GM19468 (cell line): Measurements from ENCODE around the gene RNF166.

Source experiments
- ATAC-seq: cut with Tn5 transposase; IDR thresholded peaks from one replicate; pipeline ENCODE4 v1.9.1; 2021; ENCODE audit warnings: mild to moderate bottlenecking, moderate library complexity, moderate number of reproducible peaks; ENCODE audit not compliant: unreplicated experiment; ENCODE audit errors: extremely low read depth

Gene RNF166

DNA sequence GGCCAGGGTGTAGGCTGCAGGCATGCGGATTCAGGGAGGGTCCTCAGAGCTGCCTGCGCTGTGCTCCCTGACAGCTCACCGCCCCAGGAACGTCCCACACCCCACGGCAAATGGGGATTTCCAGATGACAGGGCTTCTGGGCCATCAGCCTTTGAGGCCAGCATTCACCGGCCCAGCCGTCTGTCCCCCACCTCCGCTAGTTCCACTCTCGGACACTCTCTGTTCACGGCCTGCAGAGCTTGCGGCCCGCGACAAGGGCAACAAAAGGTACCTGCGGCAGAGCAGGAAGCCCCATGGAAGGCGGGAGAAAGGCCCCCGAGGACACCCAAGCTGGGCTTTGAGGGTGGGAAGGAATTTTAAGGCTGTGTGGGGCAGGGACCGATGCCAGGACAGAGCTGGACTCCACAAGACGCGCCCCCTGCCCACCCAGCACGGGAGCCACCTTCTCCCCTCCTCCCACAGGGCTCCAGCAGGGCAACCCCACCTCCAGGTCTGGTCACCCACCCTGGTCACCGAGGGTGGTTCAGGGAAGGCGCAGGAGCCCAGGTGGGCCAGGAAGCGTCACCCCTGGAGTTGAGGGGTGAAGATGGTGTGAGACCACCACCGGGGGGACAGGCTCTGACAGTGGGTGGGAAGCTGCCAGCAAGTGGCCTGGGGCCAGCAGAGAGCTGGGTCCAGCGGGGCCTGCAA lies 49.8 kb downstream of the RNF166 start:
- no peak for ATAC-seq

DNA sequence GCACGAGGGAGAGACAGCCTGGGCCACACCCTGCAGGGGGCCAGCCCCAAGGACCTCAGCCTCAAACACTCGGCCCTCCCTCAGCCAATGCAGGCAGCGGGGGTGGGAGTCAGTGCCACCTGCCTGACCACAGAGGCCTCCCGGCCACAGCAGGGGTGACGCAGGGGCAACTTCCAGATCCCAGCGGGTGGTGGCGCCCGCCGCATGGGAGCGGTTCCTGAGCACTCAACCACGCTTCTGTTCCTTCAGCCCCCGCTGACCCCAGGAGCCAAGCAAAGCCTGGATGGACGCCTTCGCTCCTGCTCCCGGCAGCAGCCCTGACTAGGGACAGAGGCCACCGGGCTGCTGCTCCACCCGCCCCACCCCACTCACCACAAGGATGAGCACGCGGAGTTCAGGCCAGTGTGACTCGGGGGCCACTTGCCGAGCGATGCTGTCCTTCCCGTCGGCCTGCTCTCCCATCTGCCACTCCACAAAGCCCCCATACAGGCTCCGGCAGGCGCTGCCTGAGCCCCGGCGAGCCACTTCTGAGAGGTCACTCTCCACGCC lies 50.4 kb downstream of the RNF166 start:
- ATAC-seq, result no peak

DNA sequence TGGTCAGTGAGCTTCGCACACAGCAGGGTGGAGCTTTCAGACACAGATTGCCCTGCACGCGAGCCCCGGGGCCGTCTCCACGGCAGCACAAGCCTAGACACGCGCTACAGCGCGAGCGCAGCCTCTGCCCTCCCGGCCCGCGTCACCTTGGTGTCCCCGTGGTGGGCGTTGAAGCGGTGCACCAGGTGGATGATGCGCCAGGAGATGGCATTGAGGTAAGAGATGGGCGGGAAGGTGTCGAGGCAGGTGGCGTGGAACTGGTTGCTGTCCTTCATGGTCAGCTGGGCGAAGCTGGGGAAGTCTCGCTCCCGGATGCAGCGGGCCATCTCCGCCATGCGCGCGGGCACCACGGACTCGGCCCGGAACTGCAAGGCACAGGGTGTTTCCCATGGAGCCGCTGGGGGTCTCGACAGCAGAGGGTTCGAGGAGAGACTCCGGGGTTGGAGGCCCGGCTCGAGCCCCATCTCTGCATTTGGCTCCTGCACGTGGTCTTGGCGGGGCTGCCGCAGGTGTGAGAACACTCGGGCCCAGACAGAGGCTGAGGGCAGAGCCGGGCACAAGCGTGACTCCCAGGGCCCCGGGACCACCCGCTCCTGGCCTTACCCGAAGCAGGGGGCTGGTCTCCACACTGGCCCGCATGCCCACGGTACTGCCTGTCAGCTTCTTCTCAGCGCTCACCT lies 51.0 kb downstream of the RNF166 start:
- no peak for ATAC-seq

DNA sequence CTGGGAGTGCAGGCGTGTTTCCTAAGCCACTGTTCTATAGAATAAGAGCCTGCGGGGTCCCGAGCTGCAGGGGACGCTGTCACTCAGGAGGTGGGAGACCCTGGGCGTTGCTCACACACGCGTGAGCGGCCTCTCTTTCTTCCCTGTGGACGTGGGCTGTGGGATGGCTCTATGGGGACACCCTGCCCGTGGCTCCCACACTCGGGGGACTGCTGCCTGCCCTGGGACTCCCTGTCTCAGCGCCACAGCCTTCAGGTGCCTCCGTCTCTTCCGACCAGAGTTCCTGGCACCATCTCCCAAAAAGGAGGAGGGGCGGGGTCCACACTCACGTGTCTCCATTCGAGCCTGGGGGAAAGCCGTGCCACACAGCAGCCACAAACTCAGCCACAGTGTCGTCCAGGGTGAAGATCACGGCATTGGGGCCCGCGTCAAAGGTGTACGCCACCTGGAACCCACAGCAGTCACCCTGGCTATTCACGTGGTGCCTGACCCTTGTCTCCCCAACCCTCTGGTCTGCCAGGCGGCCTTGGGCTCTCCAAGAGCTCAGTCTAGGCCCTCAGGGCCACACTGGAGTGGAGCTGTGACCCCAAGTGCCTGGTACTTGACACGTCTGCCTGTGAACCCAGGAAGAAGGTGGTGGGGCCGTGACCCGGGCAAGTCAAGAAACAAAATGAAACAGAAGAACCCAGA lies 51.7 kb downstream of the RNF166 start:
- no peak for ATAC-seq

DNA sequence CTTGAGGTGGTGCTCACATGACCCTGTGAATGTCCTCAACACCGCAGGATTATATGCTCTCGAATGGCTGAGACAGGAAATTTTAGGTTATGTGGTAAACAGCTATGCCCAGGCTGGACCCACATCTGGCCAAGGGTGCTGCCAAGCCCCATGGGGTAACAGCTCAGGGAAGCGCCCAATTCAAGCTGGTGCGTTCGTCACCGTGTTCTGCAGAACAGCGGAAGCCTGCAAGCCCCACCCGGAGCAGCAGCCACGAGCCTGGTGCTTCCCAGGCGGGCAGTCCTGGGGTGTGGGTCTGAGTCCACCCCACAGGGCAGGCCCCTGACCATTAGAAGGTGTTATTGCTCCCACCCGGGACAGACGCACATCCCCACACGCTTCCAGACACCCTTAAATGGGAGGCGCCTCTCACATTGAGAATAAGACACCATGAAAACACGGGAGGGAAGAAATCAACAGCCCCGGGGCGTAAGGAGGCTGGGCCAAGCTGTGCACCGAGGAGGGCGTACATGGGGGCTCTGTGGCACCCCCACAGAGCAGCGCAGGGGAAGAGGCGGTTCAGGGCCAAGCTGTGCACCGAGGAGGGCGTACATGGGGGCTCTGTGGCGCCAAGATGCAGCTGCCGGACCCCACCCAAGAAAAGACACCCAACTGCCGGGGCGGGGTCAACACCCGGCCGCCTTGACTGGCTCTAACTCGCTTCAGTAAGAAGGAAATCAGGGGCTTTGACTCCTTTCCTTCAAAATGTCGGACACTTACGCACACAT lies 52.4 kb downstream of the RNF166 start:
- ATAC-seq, result no peak

DNA sequence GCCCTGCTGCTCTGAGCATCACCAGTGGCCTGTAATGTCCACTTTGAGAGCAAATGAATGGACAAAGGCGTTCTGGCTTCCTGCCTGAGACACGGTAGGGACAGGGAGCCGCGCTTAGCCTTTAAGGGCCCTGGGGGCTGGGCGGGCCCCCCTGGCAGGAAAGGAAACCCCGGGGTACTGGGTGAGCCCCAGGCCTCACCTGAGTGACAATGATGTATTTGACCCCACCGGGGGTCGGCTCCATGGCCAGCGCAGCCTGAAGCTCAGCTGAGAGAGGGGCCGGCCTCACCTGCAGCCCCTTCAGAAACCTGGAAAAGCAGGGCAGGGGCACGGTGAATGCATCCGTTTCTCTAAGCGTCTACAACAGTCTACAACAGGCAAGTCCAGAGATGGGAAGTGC lies 53.1 kb downstream of the RNF166 start:
- ATAC-seq, result no peak

DNA sequence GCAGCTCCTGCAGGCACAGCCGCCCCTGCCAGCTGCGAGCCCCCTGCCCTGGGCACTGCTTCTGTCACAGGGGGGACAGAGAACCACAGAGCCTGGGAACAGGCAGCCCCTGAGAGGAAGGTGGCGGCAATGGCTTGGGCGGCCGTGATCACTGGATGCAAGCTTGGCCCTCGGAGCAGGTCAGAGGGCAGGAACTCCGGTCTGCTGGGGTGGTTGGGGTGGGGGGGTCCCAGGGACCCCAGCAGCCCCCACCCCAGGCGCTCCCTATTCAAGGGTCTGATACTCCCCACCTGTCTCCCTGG lies 53.5 kb downstream of the RNF166 start:
- no peak for ATAC-seq

DNA sequence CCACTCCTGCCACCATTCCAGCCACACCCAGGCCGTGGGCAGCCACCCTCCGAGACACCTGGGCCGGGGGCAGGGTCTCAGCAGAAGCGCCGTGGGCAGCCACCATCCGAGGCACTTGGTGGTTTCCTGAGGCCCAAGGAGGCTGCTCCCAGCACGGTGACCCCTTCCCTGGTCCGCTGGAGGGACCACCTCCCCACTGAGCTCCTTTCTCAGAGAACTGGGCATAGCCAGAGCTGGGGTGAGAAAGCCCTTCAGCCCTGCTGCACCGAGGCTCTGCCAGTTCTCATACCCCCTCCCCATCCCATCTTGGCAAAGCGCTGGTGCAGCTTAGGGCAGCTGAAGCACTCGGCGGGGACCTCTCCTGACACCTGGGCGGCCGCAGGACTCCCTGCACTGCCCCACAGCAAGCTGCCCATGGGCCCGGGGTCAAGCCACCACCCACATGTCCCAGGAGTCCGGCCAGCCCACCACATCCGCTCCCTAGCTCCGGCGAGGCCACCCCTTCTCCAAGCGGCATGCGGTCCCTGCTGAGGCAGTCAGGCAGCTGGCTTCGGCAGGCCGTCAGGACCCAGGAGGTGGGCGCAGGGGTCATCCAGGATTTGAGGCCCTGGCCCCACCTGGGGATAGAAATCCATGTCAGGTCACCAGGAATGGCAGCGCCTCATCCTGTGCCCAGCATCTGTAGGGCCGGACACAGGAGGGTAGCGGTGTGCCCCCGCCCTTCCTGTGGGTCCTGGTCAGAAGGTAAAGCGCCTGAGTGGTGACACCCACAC lies 54.0 kb downstream of the RNF166 start:
- ATAC-seq, result no peak

DNA sequence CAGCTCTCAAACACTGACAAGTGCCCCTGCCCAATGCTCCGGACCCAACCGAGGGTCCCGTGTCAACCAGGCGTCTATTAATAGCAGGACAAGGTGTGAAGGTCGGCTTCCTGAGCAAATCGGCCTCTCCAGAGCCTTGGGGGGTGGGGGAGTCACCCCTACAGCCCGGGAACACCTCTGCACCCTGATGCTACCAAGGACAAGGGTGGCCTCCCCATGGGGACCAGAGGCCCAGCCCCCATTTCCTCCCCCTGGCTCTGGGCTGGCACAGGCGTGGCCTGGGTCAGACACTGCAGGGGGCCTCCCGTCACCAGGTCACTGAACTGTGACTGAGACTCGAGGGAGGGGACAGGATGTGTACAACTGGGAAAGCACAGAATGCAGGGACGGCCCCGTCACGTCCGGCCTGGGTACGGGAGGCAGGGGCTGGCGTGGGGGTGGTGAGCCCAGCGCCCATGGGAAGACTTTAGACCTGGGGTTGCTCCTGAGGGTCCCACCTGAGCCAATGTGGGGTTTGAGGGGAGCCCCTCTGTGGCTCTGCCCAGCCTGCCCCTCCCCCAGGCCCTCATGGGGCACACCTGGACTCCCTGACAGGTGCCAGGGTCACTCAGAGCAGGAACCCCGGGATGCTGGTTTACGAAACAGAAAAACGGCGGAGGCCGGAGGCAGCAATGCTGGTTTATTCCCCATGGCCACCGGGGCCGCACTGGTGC lies 54.8 kb downstream of the RNF166 start:
- peak; percentile 62 for ATAC-seq

DNA sequence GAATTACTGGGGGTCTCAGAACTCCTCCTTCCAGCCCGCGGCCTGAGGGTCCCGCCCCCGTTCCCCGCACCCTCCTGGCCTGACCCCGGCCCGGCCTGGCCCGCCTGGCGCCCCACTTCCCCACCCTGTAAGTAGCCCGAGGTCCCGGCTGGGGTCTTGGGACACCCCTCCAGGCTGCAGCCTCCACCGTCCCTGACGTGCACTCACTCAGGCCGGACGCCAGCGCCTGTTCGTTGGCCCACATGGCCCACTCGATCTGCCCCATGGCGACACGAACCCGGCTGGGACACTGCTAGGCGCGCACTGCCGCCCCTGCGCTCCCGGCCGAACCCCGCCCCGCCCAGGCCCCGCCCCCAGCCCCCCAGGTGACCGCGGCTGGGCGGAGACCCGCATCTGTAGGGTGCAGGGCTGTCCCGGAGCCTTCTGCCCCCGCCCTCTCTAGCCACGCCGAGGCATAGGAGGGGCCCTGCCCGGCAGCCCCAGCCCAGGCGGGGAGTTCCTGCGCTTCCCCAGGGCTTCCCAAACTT lies 55.4 kb downstream of the RNF166 start, which contains the start of gene CYBA:
Gene CYBA, minus strand, starts transcription at position 305 of the 527 bp plus-strand sequence. Its CDS starts 40 bp downstream, at position 265.
- peak; percentile 35 for ATAC-seq

DNA sequence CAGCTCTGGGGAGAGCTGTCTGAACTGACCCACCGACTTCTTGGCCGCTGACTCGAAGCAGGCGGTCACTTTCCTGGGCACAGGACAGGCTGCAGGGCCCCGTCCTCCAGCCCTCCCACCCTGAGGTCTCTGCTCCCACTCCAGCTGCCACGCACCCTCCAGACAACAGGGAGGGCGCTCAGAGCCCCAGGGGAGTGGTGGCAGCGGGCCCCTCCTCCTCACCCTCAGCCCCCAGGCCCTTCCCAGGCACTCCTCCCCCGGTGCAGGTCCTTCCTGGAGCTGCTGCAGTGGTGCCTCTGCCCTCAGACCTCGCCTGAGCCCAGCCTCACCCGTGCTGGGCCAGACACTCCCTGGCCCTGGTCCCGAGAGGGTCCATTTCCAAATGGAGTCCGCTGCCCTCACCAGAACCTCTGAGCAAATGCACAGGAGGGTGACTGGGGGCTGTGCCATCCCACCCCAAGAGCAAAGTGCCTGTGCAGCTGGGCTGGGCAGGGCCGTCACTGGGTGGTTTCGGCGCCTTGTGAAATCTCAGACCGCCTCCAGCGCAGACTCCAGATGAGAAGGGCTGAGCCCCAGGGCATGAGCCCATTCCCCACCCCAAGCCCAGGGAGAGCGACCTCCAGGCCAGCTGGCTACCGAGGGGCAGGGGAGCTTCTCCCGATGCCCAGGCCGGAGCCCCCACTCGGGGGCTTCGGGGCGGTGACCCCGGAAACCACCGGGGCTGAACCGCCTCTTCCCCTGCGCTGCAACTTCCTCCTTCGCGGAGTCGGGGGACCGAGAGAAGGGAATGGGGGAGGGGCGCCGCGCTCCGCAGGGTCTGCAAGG lies 56.1 kb downstream of the RNF166 start:
- ATAC-seq, result no peak

DNA sequence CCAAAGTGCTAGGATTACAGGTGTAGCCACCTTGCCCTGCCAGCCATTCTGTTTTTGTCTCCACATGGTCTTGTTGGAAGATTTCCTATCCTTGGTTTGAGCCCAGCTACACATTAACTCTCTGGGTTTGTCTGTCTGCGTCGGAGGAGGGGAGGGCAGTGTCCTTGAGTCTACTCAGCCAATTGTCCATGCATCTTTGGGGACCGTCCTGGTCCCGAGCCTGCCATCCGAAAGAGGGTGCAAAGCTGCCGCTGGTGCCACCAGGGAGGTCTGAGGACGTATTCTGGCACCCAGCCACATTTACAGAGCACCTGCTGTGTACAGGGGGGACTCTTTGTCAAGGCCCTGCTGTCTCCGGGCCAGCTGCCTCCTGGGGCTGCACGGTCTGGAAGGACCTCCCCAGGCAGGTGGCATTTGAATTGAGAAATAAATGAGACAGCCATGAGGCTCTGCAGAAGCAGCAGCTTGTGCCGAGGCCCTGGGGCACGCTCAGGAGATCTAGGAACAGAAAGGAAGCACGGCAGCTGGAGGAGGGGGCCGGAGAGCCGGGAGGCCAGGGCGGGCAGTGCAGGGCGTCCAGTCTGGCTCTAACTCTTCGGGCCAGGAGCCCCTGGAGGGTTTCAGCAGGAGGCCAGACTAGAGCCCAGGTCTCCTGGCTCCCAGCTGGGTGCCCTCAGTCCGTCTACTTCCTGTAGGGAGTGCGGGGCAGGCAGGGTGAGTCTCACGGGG lies 56.8 kb downstream of the RNF166 start:
- ATAC-seq, result no peak

DNA sequence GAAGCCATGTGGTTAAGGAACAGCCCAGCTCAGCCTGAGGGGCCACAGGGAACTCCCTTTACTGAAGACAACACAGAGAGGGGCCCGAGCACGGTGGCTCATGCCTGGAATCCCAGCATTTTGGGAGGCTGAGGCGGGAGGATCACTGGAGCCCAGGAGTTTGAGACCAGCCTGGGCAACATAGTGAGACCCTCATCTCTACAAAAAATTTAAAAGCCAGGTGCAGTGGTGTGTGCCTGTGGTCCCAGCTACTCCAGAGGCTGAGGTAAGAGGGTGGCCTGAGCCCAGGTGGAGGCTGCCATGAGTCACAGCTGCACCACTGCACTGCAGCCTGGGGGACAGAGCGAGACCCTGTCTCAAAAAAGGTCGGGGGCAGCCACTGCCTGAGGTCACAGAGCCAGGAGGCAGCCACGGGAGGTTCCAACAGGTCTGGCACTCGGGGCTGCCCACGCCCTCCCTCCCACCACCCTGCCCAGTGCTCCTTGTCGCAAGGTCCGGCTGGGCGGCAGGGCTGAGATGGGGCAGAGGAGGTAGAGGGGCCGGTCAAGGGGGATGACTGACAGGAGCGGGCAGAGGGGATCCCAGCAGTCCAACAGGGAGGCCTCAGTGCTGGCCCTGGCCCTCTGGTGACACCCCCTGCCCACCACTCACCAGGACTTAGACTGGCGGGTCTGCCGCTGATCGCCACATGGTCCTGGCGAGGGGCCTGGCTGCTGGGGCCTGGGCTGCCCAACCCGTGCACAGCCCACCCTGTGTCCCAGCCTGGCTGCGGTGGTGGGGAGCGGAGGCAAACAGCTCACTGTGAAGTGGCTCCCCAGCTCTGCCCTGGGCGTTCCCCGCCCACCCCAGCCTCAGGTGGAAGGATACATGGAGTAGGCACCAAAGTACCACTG lies 58.8 kb downstream of the RNF166 start:
- ATAC-seq, result no peak
